ENCODE measurements around the gene SPSB2.

GRCh38 chr12:6840330-6840729, 32.8 kb downstream of the SPSB2 start:
- TF ChIP-seq, protein P1, sequence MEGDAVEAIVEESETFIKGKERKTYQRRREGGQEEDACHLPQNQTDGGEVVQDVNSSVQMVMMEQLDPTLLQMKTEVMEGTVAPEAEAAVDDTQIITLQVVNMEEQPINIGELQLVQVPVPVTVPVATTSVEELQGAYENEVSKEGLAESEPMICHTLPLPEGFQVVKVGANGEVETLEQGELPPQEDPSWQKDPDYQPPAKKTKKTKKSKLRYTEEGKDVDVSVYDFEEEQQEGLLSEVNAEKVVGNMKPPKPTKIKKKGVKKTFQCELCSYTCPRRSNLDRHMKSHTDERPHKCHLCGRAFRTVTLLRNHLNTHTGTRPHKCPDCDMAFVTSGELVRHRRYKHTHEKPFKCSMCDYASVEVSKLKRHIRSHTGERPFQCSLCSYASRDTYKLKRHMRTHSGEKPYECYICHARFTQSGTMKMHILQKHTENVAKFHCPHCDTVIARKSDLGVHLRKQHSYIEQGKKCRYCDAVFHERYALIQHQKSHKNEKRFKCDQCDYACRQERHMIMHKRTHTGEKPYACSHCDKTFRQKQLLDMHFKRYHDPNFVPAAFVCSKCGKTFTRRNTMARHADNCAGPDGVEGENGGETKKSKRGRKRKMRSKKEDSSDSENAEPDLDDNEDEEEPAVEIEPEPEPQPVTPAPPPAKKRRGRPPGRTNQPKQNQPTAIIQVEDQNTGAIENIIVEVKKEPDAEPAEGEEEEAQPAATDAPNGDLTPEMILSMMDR (IDR thresholded peaks at IDR 0.05) = no peak
- TF ChIP-seq POLR2AphosphoS5 (IDR thresholded peaks at IDR 0.05) (no peak), EP300 (IDR thresholded peaks at IDR 0.05; ENCODE audit: low read depth) (no peak), POLR2A (IDR thresholded peaks at IDR 0.05) (no peak)
